A549 (cell line): ENCODE data around the gene USP9X. TPM values are rescaled to one million over a fixed set of nuclear protein-coding genes. Genes with fewer than 3 reads are reported as not detected.

Experiments
- ATAC-seq, 2 experiments: fragments of 200-7000 bp in 1 of 2; fragments of >200 bp in 1 of 2; cut with Nextera tagmentation in 1 of 2; cut with Tn5 transposase in 1 of 2; 3 replicates each; pipeline versions ENCODE4 v1.8.0 to v1.9.1; 2018 to 2020; ENCODE audit warnings: mild to moderate bottlenecking in 1 of 2, moderate library complexity in 1 of 2
- CTCF ChIA-PET: fragments of 300-600 bp; sonication (Branson Sonifier 250); formaldehyde crosslinking; extraction: SDS; loops from one replicate; lab custom pipeline; 2021; ENCODE audit warnings: antibody characterized with exemption, inconsistent platforms; lab: Yijun Ruan, JAX
- POLR2A ChIA-PET: fragments of 350-600 bp; formaldehyde crosslinking; extraction: SDS; loops from one replicate; lab custom pipeline; 2021; ENCODE audit warnings: antibody characterized with exemption, inconsistent platforms; lab: Yijun Ruan, JAX
- DNase-seq, 2 experiments: peaks; one replicate each; pipeline versions ENCODE4 v3.0.0 to v3.0.0-alpha.2; 2011 to 2016; ENCODE audit warnings: low read depth in 1 of 2, low spot score in 1 of 2
- FAIRE-seq: peaks from 2 replicates; lab custom pipeline; 2011; peaks lifted over from hg19 to GRCh38; lab: Jason Lieb, UNC
- H3K27ac ChIP-seq, 2 experiments: fragments of >200 bp; sonication (Bioruptor Twin); formaldehyde crosslinking; 3 replicates each; pipeline ENCODE4 v1.5.1; 2016 to 2017
- H3K4me1 ChIP-seq: fragments of >200 bp; sonication (Bioruptor Twin); formaldehyde crosslinking; 3 replicates; pipeline ENCODE4 v1.6.1; 2016
- H3K4me2 ChIP-seq: fragments of >200 bp; sonication (Bioruptor Twin); formaldehyde crosslinking; 3 replicates; pipeline ENCODE4 v1.6.1; 2016
- H3K4me3 ChIP-seq: fragments of >200 bp; sonication (Bioruptor Twin); formaldehyde crosslinking; 3 replicates; pipeline ENCODE4 v1.5.1; 2016
- H3K9me3 ChIP-seq: fragments of >200 bp; sonication (Bioruptor Twin); formaldehyde crosslinking; 3 replicates; pipeline ENCODE4 v1.6.1; 2016
- ESRRA ChIP-seq: fragments of 150-350 bp; IDR thresholded peaks from 2 replicates; pipeline ENCODE4 v1.6.1; 2014; ENCODE audit warnings: mild to moderate bottlenecking, low read length, borderline replicate concordance
- HES2 ChIP-seq: fragments of >200 bp; sonication (Bioruptor Twin); formaldehyde crosslinking; IDR thresholded peaks from 2 replicates; pipeline ENCODE4 v1.6.1; 2016
- HMGXB4 ChIP-seq: fragments of 250-450 bp; sonication (Bioruptor Pico); IDR thresholded peaks from 2 replicates; pipeline ENCODE4 v1.5.0; 2021; ENCODE audit warnings: mild to moderate bottlenecking, moderate library complexity, borderline replicate concordance
- HOXB5 ChIP-seq: fragments of 250-450 bp; sonication (Bioruptor Pico); IDR thresholded peaks from 2 replicates; pipeline ENCODE4 v1.5.0; 2020; ENCODE audit warnings: mild to moderate bottlenecking, moderate library complexity
- JUNB ChIP-seq: fragments of >200 bp; sonication (Bioruptor Twin); formaldehyde crosslinking; IDR thresholded peaks from 2 replicates; pipeline ENCODE4 v1.6.1; 2016
- MYC ChIP-seq: IDR thresholded peaks from 2 replicates; pipeline ENCODE4 v1.6.1; 2012; ENCODE audit warnings: mild to moderate bottlenecking, inconsistent platforms, low read length, improper control_type of control experiment, borderline replicate concordance
- NFE2L2 ChIP-seq: fragments of 150-350 bp; conservative IDR thresholded peaks from 2 replicates; pipeline ENCODE4 v1.6.1; 2014; ENCODE audit warnings: low read length
- NPAS2 ChIP-seq: fragments of 250-450 bp; sonication (Bioruptor Pico); IDR thresholded peaks from 2 replicates; pipeline ENCODE4 v1.8.0; 2022; ENCODE audit warnings: mild to moderate bottlenecking, moderate library complexity, borderline replicate concordance
- POLR2AphosphoS2 ChIP-seq: conservative IDR thresholded peaks from 2 replicates; pipeline ENCODE4 v1.6.1; 2012; ENCODE audit warnings: low read length, improper control_type of control experiment, inconsistent platforms
- RAD21 ChIP-seq, 2 experiments: fragments of >200 bp in 1 of 2; sonication (Bioruptor Twin) in 1 of 2; formaldehyde crosslinking in 1 of 2; IDR thresholded peaks in 1 of 2; conservative IDR thresholded peaks in 1 of 2; 2 replicates in 1 of 2; 3 replicates in 1 of 2; pipeline ENCODE4 v1.6.1; 2012 to 2018; ENCODE audit warnings: inconsistent platforms in 1 of 2
- SMC3 ChIP-seq: fragments of >200 bp; sonication (Bioruptor Twin); formaldehyde crosslinking; IDR thresholded peaks from 3 replicates; pipeline ENCODE4 v1.6.1; 2018; ENCODE audit warnings: inconsistent platforms
- WGBS: methylation state at CpG from one replicate; pipeline ENCODE4 v1.1.6; 2017; ENCODE audit errors: missing lambda C conversion rate; 5-methylcytosine and 5-hydroxymethylcytosine counted together
- polyA plus RNA-seq, 4 experiments: library from polyadenylated mRNA; depleted of rRNA in 3 of 4; stranded (reverse); fragments of >200 nt; fragmentation: RNase III in 1 of 4; extraction: RNeasy Plus Mini Kit Qiagen cat#74134 plus additional on column Dnase treatment in 1 of 4; gene quantifications; 2 replicates in 3 of 4; 3 replicates in 1 of 4; pipeline ENCODE4 v1.2.3, GENCODE V29; 2011 to 2017
- TF ChIP-seq, protein P1 (sequence below): IDR thresholded peaks from 2 replicates; pipeline ENCODE4 v1.6.1; 2012
- TF ChIP-seq, protein P2 (sequence below): fragments of 200-600 bp; sonication (generic); IDR thresholded peaks from 2 replicates; pipeline ENCODE4 v1.6.1; 2016; ENCODE audit warnings: antibody characterized with exemption, mild to moderate bottlenecking, moderate library complexity
- TF ChIP-seq, protein P3 (sequence below): fragments of 450-650 bp; IDR thresholded peaks from 2 replicates; pipeline ENCODE4 v1.6.1; 2014; ENCODE audit warnings: antibody characterized with exemption

Gene USP9X
- polyA plus RNA-seq, 2 of the 4 experiments (the other 2 are of a cell fraction) = 30.7 to 70.4 TPM

DNA sequence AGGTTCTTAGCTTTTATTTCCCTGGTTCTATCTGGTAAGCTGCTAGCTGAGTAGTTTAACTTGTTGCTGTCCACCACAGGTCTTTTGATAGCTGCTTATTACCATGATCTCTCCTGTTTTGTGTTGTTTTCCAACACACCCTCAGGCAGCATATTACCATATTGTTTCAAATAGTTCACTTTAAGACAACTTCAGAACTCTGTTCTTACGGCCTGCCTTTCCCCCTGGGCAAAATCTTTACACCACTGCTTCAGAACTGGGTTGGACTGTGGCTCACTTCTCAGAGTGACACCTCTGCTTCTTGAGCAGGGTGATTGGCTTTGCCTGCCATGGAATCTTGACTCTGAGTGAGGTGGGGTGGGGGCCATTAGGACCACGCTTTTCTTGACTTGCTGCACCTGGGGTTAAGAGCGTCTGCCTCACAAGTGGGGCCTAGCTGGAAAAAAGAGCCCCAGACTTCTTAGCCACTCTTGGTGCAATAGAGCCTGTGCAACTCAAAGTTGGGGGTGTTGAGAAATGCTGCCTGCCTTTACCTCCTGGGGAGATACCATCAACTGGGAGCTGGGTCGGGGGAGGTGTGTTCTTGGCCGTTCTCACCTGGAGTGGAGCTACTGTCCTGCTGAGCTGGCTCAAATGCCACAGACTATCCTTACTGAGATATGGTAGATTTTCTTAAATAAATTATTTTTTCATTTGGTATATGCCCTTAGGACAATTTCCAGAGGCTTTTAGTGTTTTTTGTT, 23.4 kb downstream of the USP9X start:
- ChIA-PET POLR2A (interaction anchor here (0.6 kb wide), 1 partner anchor 24 kb away, joined by 3 read pairs; no protein-coding TSS in a partner anchor), CTCF (interaction anchor here (1.9 kb wide), 1 partner anchor 314 kb away, joined by 5 read pairs; no protein-coding TSS in a partner anchor)
- H3K27ac ChIP-seq = peak overlapping the region in 1 of 2 experiments; percentile 35; a peak in 1 of 6 replicates
- no peak overlapping the region for H3K4me3 ChIP-seq
- 0 out of 3 replicates have a peak, but pooled peaks cover 3% of the 10 kb centered on the region for H3K9me3 ChIP-seq
- peaks cover 42% of the 10 kb centered on the region for H3K4me1 ChIP-seq
- no peak for DNase-seq
- ATAC-seq = no peak
- TF ChIP-seq HOXB5 (CRISPR knock-in tag) (no peak), JUNB (no peak), SMC3 (no peak), NFE2L2 (no peak), RAD21 (conservative IDR thresholded peaks at IDR 0.05 in 1 of 2, IDR thresholded peaks at IDR 0.05 in 1 of 2) (no peak), MYC (no peak), HES2 (no peak), POLR2AphosphoS2 (no peak), HMGXB4 (CRISPR knock-in tag) (no peak)
- TF ChIP-seq, protein P1, sequence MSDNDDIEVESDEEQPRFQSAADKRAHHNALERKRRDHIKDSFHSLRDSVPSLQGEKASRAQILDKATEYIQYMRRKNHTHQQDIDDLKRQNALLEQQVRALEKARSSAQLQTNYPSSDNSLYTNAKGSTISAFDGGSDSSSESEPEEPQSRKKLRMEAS = no peak
- TF ChIP-seq, protein P2, sequence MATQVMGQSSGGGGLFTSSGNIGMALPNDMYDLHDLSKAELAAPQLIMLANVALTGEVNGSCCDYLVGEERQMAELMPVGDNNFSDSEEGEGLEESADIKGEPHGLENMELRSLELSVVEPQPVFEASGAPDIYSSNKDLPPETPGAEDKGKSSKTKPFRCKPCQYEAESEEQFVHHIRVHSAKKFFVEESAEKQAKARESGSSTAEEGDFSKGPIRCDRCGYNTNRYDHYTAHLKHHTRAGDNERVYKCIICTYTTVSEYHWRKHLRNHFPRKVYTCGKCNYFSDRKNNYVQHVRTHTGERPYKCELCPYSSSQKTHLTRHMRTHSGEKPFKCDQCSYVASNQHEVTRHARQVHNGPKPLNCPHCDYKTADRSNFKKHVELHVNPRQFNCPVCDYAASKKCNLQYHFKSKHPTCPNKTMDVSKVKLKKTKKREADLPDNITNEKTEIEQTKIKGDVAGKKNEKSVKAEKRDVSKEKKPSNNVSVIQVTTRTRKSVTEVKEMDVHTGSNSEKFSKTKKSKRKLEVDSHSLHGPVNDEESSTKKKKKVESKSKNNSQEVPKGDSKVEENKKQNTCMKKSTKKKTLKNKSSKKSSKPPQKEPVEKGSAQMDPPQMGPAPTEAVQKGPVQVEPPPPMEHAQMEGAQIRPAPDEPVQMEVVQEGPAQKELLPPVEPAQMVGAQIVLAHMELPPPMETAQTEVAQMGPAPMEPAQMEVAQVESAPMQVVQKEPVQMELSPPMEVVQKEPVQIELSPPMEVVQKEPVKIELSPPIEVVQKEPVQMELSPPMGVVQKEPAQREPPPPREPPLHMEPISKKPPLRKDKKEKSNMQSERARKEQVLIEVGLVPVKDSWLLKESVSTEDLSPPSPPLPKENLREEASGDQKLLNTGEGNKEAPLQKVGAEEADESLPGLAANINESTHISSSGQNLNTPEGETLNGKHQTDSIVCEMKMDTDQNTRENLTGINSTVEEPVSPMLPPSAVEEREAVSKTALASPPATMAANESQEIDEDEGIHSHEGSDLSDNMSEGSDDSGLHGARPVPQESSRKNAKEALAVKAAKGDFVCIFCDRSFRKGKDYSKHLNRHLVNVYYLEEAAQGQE = no peak
- TF ChIP-seq, protein P3, sequence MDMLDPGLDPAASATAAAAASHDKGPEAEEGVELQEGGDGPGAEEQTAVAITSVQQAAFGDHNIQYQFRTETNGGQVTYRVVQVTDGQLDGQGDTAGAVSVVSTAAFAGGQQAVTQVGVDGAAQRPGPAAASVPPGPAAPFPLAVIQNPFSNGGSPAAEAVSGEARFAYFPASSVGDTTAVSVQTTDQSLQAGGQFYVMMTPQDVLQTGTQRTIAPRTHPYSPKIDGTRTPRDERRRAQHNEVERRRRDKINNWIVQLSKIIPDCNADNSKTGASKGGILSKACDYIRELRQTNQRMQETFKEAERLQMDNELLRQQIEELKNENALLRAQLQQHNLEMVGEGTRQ = no peak
- peak overlapping the region; percentile 18; the same call in 2 of the 3 replicates for H3K4me2 ChIP-seq
- FAIRE-seq = no peak
- 89% methylated on average over 4 of the region's 5 CpGs for WGBS

DNA sequence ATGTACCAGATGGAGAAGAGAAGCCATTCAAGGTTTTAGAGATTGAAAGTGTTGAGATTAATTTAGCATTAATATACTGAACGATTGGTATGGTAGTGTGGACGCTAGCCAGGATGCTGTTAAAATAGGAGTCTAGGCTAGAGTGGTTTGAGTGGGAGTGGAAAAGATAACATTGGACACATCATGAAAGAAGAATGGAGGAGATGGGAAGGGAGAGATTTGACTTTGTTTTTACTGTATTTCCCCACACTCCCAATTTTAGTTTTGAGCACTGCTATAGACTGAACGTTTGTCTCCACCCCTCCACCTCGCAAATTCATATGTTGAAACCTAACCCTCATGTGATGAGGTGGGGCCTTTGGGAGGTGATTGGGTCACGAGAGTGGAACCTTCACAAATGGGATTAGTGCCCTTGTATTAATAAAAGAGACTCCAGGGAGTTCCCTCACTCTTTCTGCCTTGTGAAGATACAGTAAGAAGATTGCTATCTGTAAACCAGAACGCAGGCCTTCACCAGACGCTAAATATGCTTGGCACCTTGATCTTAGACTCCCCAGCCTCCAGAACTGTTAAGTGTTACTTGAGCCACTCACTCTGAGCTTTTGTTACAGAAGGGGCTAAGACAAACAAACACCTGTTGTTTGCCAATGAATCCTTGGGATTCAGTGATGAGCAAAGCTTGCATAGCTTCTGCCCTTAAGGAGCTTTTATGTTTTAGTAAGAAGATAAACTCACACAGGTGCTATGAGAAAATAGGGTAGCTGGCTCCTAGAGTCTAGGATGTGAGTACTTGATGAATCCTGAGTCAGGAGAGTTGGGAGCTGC, 25.8 kb downstream of the USP9X start:
- no peak overlapping the region for H3K4me3 ChIP-seq
- H3K9me3 ChIP-seq = 0 out of 3 replicates have a peak, but pooled peaks cover 3% of the 10 kb centered on the region
- ATAC-seq (no peak; a peak in 1 of 6 replicates), FAIRE-seq (no peak), DNase-seq (no peak)
- ChIA-PET POLR2A (interaction anchor here (0.7 kb wide), 1 partner anchor 179 kb away, joined by 6 read pairs; no protein-coding TSS in a partner anchor), CTCF (interaction anchor here (0.6 to 1.9 kb wide), 3 partner anchors 93 to 461 kb away, joined by 3 to 5 read pairs (median 4); no protein-coding TSS in a partner anchor)
- 67% methylated on average over 7 of the region's 7 CpGs for WGBS
- peak overlapping the region; percentile 18; the same call in 1 of the 3 replicates for H3K4me2 ChIP-seq
- TF ChIP-seq SMC3 (no peak), POLR2AphosphoS2 (no peak), NPAS2 (CRISPR knock-in tag) (no peak), ESRRA (no peak)
- peaks cover 63% of the 10 kb centered on the region for H3K4me1 ChIP-seq
- H3K27ac ChIP-seq = no peak overlapping the region
